WTC11 (cell line): ENCODE data around the gene OVAAL. TPM values are rescaled to one million over a fixed set of nuclear protein-coding genes. Genes with fewer than 3 reads are reported as not detected.

Experiments
- ATAC-seq: fragments of 200-7000 bp; cut with Tn5 transposase; 2 replicates; pipeline ENCODE4 v1.10.0; 2021; ENCODE audit warnings: mild to moderate bottlenecking, moderate library complexity
- CTCF ChIA-PET: fragments of 300-600 bp; sonication (Branson Sonifier 250); formaldehyde crosslinking; loops from one replicate; lab custom pipeline; 2021; ENCODE audit warnings: antibody characterized with exemption; lab: Charles Lee
- POLR2A ChIA-PET: fragments of 350-600 bp; sonication (Branson Sonifier 250); formaldehyde crosslinking; loops from one replicate; lab custom pipeline; 2021; ENCODE audit warnings: antibody characterized with exemption; lab: Charles Lee
- DNase-seq: peaks from one replicate; pipeline ENCODE4 v3.0.0; 2021; ENCODE audit warnings: low spot score
- H3K27ac Mint-ChIP-seq: 2 replicates; pipeline ENCODE4 v1.8.0; 2021; ENCODE audit warnings: mixed read lengths
- H3K27me3 Mint-ChIP-seq: 2 replicates; pipeline ENCODE4 v1.8.0; 2021; ENCODE audit warnings: low read depth, mild to moderate bottlenecking, moderate library complexity, mixed read lengths
- H3K36me3 Mint-ChIP-seq: 2 replicates; pipeline ENCODE4 v1.8.0; 2021; ENCODE audit warnings: mixed read lengths
- H3K4me1 Mint-ChIP-seq: 2 replicates; pipeline ENCODE4 v1.8.0; 2022; ENCODE audit warnings: mixed read lengths
- H3K4me3 Mint-ChIP-seq: 2 replicates; pipeline ENCODE4 v1.8.0; 2021; ENCODE audit warnings: mild to moderate bottlenecking, moderate library complexity, mixed read lengths
- H3K9me3 Mint-ChIP-seq: 2 replicates; pipeline ENCODE4 v1.8.0; 2021; ENCODE audit warnings: mixed read lengths
- ATF1 ChIP-seq: sonication (generic); formaldehyde crosslinking; IDR thresholded peaks from 2 replicates; pipeline ENCODE4 v1.8.1; 2023; ENCODE audit warnings: mild to moderate bottlenecking, moderate library complexity, missing genetic modification reagents
- ATF2 ChIP-seq: sonication (generic); formaldehyde crosslinking; IDR thresholded peaks from 2 replicates; pipeline ENCODE4 v1.8.1; 2022; ENCODE audit warnings: low read depth, missing genetic modification reagents, borderline replicate concordance
- ETV6 ChIP-seq: sonication (generic); formaldehyde crosslinking; IDR thresholded peaks from 2 replicates; pipeline ENCODE4 v1.8.1; 2022; ENCODE audit warnings: mild to moderate bottlenecking, missing genetic modification reagents
- HMGXB4 ChIP-seq: sonication (generic); formaldehyde crosslinking; IDR thresholded peaks from 2 replicates; pipeline ENCODE4 v1.8.1; 2023; ENCODE audit warnings: mild to moderate bottlenecking, moderate library complexity, missing genetic modification reagents
- MLX ChIP-seq: sonication (generic); formaldehyde crosslinking; IDR thresholded peaks from 2 replicates; pipeline ENCODE4 v1.8.1; 2023; ENCODE audit warnings: mild to moderate bottlenecking, missing genetic modification reagents, moderate library complexity
- MYBL2 ChIP-seq: sonication (generic); formaldehyde crosslinking; IDR thresholded peaks from 2 replicates; pipeline ENCODE4 v1.8.1; 2023; ENCODE audit warnings: mild to moderate bottlenecking, moderate library complexity, missing genetic modification reagents
- NFATC4 ChIP-seq: fragments of 250-450 bp; sonication (Bioruptor Pico); IDR thresholded peaks from 2 replicates; pipeline ENCODE4 v1.9.0; 2021; ENCODE audit warnings: mild to moderate bottlenecking
- NFYB ChIP-seq: sonication (generic); formaldehyde crosslinking; conservative IDR thresholded peaks from 2 replicates; pipeline ENCODE4 v1.8.0; 2022; ENCODE audit warnings: low read depth, missing genetic modification reagents
- PRDM15 ChIP-seq: sonication (generic); formaldehyde crosslinking; IDR thresholded peaks from 2 replicates; pipeline ENCODE4 v1.8.0; 2022; ENCODE audit warnings: missing genetic modification reagents
- RELA ChIP-seq: sonication (generic); formaldehyde crosslinking; IDR thresholded peaks from 2 replicates; pipeline ENCODE4 v1.8.1; 2022; ENCODE audit warnings: missing genetic modification reagents, mild to moderate bottlenecking, borderline replicate concordance
- RORB ChIP-seq: fragments of 250-450 bp; sonication (Bioruptor Pico); IDR thresholded peaks from 2 replicates; pipeline ENCODE4 v1.9.0; 2021; ENCODE audit warnings: mild to moderate bottlenecking
- SOX15 ChIP-seq: fragments of 250-450 bp; sonication (Bioruptor Pico); IDR thresholded peaks from 2 replicates; pipeline ENCODE4 v1.9.0; 2021; ENCODE audit warnings: mild to moderate bottlenecking
- TP53 ChIP-seq: sonication (generic); formaldehyde crosslinking; IDR thresholded peaks from 2 replicates; pipeline ENCODE4 v1.8.1; 2023; ENCODE audit warnings: mild to moderate bottlenecking, missing genetic modification reagents
- USF2 ChIP-seq: sonication (generic); formaldehyde crosslinking; IDR thresholded peaks from 2 replicates; pipeline ENCODE4 v1.8.1; 2023; ENCODE audit warnings: mild to moderate bottlenecking, missing genetic modification reagents, moderate library complexity
- ZBTB21 ChIP-seq: sonication (generic); formaldehyde crosslinking; IDR thresholded peaks from 2 replicates; pipeline ENCODE4 v1.8.1; 2023; ENCODE audit warnings: mild to moderate bottlenecking, missing genetic modification reagents, borderline replicate concordance
- ZMAT4 ChIP-seq: fragments of 250-450 bp; sonication (Bioruptor Pico); IDR thresholded peaks from 2 replicates; pipeline ENCODE4 v1.9.0; 2021; ENCODE audit warnings: mild to moderate bottlenecking
- ZNF232 ChIP-seq: sonication (generic); formaldehyde crosslinking; IDR thresholded peaks from 2 replicates; pipeline ENCODE4 v1.8.0; 2022; ENCODE audit warnings: mild to moderate bottlenecking, missing genetic modification reagents
- ZNF396 ChIP-seq: fragments of 250-450 bp; sonication (Bioruptor Pico); IDR thresholded peaks from 2 replicates; pipeline ENCODE4 v1.8.0; 2021; ENCODE audit warnings: mild to moderate bottlenecking, moderate library complexity, borderline replicate concordance
- ZNF423 ChIP-seq: fragments of 250-450 bp; sonication (Bioruptor Pico); IDR thresholded peaks from 2 replicates; pipeline ENCODE4 v2.1.2; 2022; ENCODE audit warnings: mild to moderate bottlenecking, moderate library complexity
- ZSCAN18 ChIP-seq: fragments of 250-450 bp; sonication (Bioruptor Pico); IDR thresholded peaks from 2 replicates; pipeline ENCODE4 v2.1.2; 2022; ENCODE audit warnings: mild to moderate bottlenecking, moderate library complexity
- total RNA-seq: library from RNA; stranded (reverse); gene quantifications from 3 replicates; pipeline ENCODE4 v1.2.3, GENCODE V29; 2021

Gene OVAAL
- total RNA-seq, 1 experiment from 2014 or later, result not detected

GRCh38 chr1:180577361-180577760 lies 18.6 kb downstream of the OVAAL start:
- peaks cover 6% of the 10 kb centered on the region for H3K9me3 Mint-ChIP-seq
- no peak overlapping the region for H3K27ac Mint-ChIP-seq
- H3K27me3 Mint-ChIP-seq, result no peaks in the 10 kb centered on the region; the same call in 1 of the 2 replicates
- ChIA-PET POLR2A (no interaction called here), CTCF (no interaction called here)
- no peaks in the 10 kb centered on the region for H3K4me1 Mint-ChIP-seq
- no peak for DNase-seq
- ATAC-seq, result no peak
- TF ChIP-seq USF2, result no peak
- TF ChIP-seq NFATC4 (CRISPR knock-in tag), result no peak
- TF ChIP-seq ZNF396 (CRISPR knock-in tag), result no peak
- TF ChIP-seq NFYB (CRISPR knock-in tag), result no peak
- TF ChIP-seq ATF2 (CRISPR knock-in tag), result no peak
- TF ChIP-seq PRDM15, result no peak
- no peak for TF ChIP-seq RELA (CRISPR knock-in tag)
- no peak for TF ChIP-seq ZNF232 (CRISPR knock-in tag)
- TF ChIP-seq SOX15 (CRISPR knock-in tag), result no peak
- TF ChIP-seq ATF1, result no peak
- no peak for TF ChIP-seq ZNF423 (CRISPR knock-in tag)
- TF ChIP-seq ZMAT4 (CRISPR knock-in tag), result no peak
- TF ChIP-seq HMGXB4 (CRISPR knock-in tag), result no peak
- TF ChIP-seq ZBTB21, result no peak
- TF ChIP-seq RORB, result no peak
- no peak for TF ChIP-seq MYBL2 (CRISPR knock-in tag)
- TF ChIP-seq ZSCAN18, result no peak
- TF ChIP-seq MLX (CRISPR knock-in tag), result no peak
- TF ChIP-seq ETV6, result no peak
- no peak for TF ChIP-seq TP53 (CRISPR knock-in tag)
- no peaks in the 10 kb centered on the region for H3K36me3 Mint-ChIP-seq
- H3K4me3 Mint-ChIP-seq, result no peak overlapping the region
